ENCODE data around the gene MCU.
"Not testable (repeated sequence)": the region's sequence is repeated elsewhere in the genome, so short reads cannot be mapped to it uniquely, and the experiment has no call there.

MCU gene

DNA sequence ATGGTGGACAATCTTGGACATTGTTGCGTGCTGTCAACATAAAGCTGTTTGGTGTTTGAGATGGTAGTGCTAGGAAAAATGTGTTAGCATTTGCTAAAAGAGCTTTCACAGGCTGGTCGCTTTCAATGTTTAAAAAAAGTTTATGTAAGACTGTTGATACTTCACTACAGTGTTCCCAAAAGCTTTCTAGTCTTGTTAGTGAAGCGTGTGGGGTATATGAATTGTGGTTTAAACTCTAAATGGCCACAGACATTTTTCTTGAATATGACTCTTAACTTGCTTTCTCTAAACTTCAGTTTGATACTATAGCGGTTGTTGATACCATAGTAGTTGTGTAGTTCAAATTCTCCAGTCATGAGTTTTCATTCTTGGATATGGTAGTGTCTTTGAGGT, 44.9 kb downstream of the MCU start:
- Histone ChIP-seq H3K9ac (ENCODE audit: low read depth in 1 of 2, low read length in 2 of 2) (no peak overlapping the region), H3K4me1 (ENCODE audit: control insufficient read depth in 2 of 2, insufficient read depth in 2 of 2, low read length in 2 of 2) (peaks cover 13 to 20% of the 10 kb centered on the region in 2 donors), H3K4me3 (ENCODE audit: low read length in 2 of 2) (no peak overlapping the region), H3K27me3 (ENCODE audit: control insufficient read depth in 2 of 2, insufficient read depth in 2 of 2, low read length in 2 of 2) (no peaks in the 10 kb centered on the region), H3K9me3 (ENCODE audit: control insufficient read depth in 2 of 2, low read length in 2 of 2) (no peaks in the 10 kb centered on the region), H3K27ac (ENCODE audit: low read depth in 2 of 2, low read length in 2 of 2) (peak overlapping the region; percentile 37 to 54), H3K36me3 (ENCODE audit: control insufficient read depth in 2 of 2, insufficient read depth in 2 of 2, low read length in 2 of 2) (no peaks in the 10 kb centered on the region)

DNA sequence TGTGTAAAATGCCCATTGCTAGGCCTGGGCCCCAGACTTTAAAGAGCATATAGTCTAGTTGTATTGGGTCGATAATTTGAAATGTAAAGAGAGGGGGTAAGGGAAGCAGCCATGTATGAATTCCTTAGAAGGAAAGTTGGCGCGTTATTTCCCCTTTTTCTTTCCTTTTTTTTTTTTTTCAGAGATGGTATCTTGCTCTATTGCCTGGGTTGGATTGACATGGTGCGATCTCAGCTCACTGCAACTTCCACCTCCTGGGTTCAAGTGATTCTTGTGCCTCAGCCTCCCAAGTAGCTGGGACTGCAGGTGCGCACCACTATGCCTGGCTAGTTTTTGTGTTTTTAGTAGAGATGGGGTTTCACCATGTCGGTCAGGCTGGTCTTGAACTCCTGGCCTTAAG, 45.4 kb downstream of the MCU start:
- not testable (repeated sequence) for H3K4me3 ChIP-seq (ENCODE audit: low read length in 2 of 2); H3K36me3 ChIP-seq (ENCODE audit: control insufficient read depth in 2 of 2, insufficient read depth in 2 of 2, low read length in 2 of 2); H3K9me3 ChIP-seq (ENCODE audit: control insufficient read depth in 2 of 2, low read length in 2 of 2); H3K9ac ChIP-seq (ENCODE audit: low read depth in 1 of 2, low read length in 2 of 2); H3K27me3 ChIP-seq (ENCODE audit: control insufficient read depth in 2 of 2, insufficient read depth in 2 of 2, low read length in 2 of 2)
- H3K4me1 ChIP-seq (ENCODE audit: control insufficient read depth in 2 of 2, insufficient read depth in 2 of 2, low read length in 2 of 2): peaks cover 13 to 20% of the 10 kb centered on the region in 2 donors
- H3K27ac ChIP-seq (ENCODE audit: low read depth in 2 of 2, low read length in 2 of 2): peak overlapping the region in 1 of 2 donors; percentile 54

DNA sequence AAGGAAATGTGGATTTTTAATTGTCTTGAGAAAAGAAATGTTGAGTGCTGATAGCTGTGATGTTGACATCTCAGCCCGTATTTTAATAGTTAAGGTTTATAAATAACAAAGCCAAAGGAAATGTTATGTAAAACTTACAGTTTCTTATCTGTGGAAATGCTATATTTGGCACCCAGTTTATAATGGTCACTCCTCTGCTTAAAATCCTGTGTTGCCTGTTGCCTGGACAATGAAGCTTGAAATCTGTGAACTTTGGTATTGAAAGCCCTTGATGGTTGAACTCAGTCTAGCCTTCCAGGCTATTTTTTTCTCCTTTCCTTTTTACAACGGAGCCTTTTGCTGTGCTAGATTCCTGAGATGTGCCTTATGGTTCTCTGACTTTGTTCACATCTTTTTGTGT, 46.5 kb downstream of the MCU start:
- Histone ChIP-seq H3K9me3 (ENCODE audit: control insufficient read depth in 2 of 2, low read length in 2 of 2) (no peaks in the 10 kb centered on the region), H3K36me3 (ENCODE audit: control insufficient read depth in 2 of 2, insufficient read depth in 2 of 2, low read length in 2 of 2) (no peaks in the 10 kb centered on the region), H3K4me1 (ENCODE audit: control insufficient read depth in 2 of 2, insufficient read depth in 2 of 2, low read length in 2 of 2) (peaks cover 13 to 20% of the 10 kb centered on the region in 2 donors), H3K9ac (ENCODE audit: low read depth in 1 of 2, low read length in 2 of 2) (no peak overlapping the region), H3K4me3 (ENCODE audit: low read length in 2 of 2) (no peak overlapping the region), H3K27me3 (ENCODE audit: control insufficient read depth in 2 of 2, insufficient read depth in 2 of 2, low read length in 2 of 2) (no peaks in the 10 kb centered on the region), H3K27ac (ENCODE audit: low read depth in 2 of 2, low read length in 2 of 2) (peak overlapping the region in 1 of 2 donors; percentile 26)

DNA sequence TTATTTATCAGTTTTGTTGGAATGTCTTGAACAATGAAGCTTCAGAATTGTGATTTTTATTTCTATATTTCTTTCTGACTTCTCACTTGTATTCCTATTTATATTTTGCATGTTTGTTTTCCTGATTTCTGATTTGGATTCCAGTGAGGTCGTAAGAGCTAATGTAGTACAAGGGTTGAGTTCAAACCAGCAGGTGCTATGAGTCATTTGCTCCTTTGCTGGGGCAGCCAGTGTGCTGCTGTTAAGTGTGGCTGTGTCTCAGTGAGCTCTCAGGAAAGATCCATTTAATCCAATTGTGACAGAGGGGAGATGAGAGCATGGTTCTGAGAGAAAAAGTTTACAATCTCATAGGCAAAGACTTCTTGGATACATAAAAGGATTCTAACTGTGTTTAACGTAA, 48.6 kb downstream of the MCU start:
- Histone ChIP-seq H3K4me3 (ENCODE audit: low read length in 2 of 2) (no peak overlapping the region), H3K4me1 (ENCODE audit: control insufficient read depth in 2 of 2, insufficient read depth in 2 of 2, low read length in 2 of 2) (peaks cover 13 to 20% of the 10 kb centered on the region in 2 donors), H3K9ac (ENCODE audit: low read depth in 1 of 2, low read length in 2 of 2) (no peak overlapping the region), H3K27me3 (ENCODE audit: control insufficient read depth in 2 of 2, insufficient read depth in 2 of 2, low read length in 2 of 2) (no peaks in the 10 kb centered on the region), H3K36me3 (ENCODE audit: control insufficient read depth in 2 of 2, insufficient read depth in 2 of 2, low read length in 2 of 2) (no peaks in the 10 kb centered on the region), H3K27ac (ENCODE audit: low read depth in 2 of 2, low read length in 2 of 2) (no peak overlapping the region), H3K9me3 (ENCODE audit: control insufficient read depth in 2 of 2, low read length in 2 of 2) (no peaks in the 10 kb centered on the region)

DNA sequence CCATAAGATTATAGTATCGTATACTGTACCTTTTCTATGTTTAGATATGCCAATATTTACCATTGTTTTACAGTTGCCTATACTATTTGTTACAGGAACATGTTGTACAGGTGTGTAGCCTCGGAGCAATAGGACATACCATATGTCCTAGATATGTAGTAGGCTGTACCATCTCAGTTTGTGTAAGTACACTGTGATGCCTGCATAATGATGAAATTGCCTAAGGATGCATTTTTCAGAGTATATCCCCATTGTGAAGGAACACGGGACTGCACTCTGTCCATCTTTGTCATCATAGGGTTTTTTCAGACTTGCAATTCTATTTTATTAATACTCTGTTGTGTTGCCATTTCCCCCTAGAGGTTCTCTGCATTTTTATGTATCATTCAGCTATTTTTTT, 50.1 kb downstream of the MCU start:
- H3K9me3 ChIP-seq (ENCODE audit: control insufficient read depth in 2 of 2, low read length in 2 of 2): no peaks in the 10 kb centered on the region
- H3K9ac ChIP-seq (ENCODE audit: low read depth in 1 of 2, low read length in 2 of 2): no peak overlapping the region
- H3K36me3 ChIP-seq (ENCODE audit: control insufficient read depth in 2 of 2, insufficient read depth in 2 of 2, low read length in 2 of 2): no peaks in the 10 kb centered on the region
- no peak overlapping the region for H3K27ac ChIP-seq (ENCODE audit: low read depth in 2 of 2, low read length in 2 of 2)
- H3K4me1 ChIP-seq (ENCODE audit: control insufficient read depth in 2 of 2, insufficient read depth in 2 of 2, low read length in 2 of 2): peaks cover 7 to 9% of the 10 kb centered on the region in 2 donors
- no peak overlapping the region for H3K4me3 ChIP-seq (ENCODE audit: low read length in 2 of 2)
- H3K27me3 ChIP-seq (ENCODE audit: control insufficient read depth in 2 of 2, insufficient read depth in 2 of 2, low read length in 2 of 2): no peaks in the 10 kb centered on the region

DNA sequence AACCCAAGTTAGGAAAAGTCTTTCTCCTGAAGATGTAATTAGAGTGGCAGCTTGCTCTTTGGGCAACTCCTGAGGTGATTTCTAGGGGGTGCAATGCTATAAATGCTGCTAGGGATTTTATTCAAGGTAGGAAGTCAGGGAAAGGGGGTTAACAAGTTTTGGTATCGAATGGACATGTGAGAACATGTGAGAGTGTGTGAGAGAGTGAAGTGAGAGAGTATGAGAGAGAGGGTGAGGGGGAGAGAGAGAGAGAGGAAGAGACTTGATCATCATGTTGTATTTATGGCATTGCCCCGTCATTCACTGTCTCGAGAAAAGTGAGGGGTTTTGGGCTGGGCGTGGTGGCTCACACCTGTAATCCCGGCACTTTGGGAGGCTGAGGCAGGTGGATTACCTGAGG, 50.9 kb downstream of the MCU start:
- H3K9me3 ChIP-seq (ENCODE audit: control insufficient read depth in 2 of 2, low read length in 2 of 2): no peaks in the 10 kb centered on the region
- H3K4me3 ChIP-seq (ENCODE audit: low read length in 2 of 2): no peak overlapping the region
- H3K9ac ChIP-seq (ENCODE audit: low read depth in 1 of 2, low read length in 2 of 2): no peak overlapping the region
- no peak overlapping the region for H3K27ac ChIP-seq (ENCODE audit: low read depth in 2 of 2, low read length in 2 of 2)
- no peaks in the 10 kb centered on the region for H3K36me3 ChIP-seq (ENCODE audit: control insufficient read depth in 2 of 2, insufficient read depth in 2 of 2, low read length in 2 of 2)
- H3K27me3 ChIP-seq (ENCODE audit: control insufficient read depth in 2 of 2, insufficient read depth in 2 of 2, low read length in 2 of 2): no peaks in the 10 kb centered on the region
- H3K4me1 ChIP-seq (ENCODE audit: control insufficient read depth in 2 of 2, insufficient read depth in 2 of 2, low read length in 2 of 2): peaks cover 7 to 9% of the 10 kb centered on the region in 2 donors

DNA sequence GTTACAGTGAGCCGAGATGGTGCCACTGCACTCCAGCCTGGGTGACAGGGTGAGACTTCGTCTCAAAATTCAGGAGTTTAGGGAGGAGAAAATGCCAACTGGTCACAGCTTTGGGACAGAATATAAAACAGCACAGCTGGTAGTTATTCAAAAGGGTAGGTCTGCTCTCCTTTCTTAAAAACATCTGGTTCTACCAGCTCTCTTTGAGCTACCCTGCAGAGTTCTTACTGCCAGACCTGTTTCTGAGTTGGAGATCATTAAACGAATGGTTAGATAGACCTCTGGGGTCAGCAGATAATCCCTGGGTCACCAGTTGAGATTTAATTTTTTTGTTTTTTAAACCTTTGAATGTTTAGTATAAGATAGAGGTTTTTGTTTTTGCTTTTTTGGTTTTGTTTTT, 52.6 kb downstream of the MCU start:
- no peaks in the 10 kb centered on the region for H3K4me1 ChIP-seq (ENCODE audit: control insufficient read depth in 2 of 2, insufficient read depth in 2 of 2, low read length in 2 of 2)
- H3K4me3 ChIP-seq (ENCODE audit: low read length in 2 of 2): no peak overlapping the region
- peaks cover 0 to 6% of the 10 kb centered on the region in 2 donors for H3K36me3 ChIP-seq (ENCODE audit: control insufficient read depth in 2 of 2, insufficient read depth in 2 of 2, low read length in 2 of 2)
- no peak overlapping the region for H3K27ac ChIP-seq (ENCODE audit: low read depth in 2 of 2, low read length in 2 of 2)
- H3K9me3 ChIP-seq (ENCODE audit: control insufficient read depth in 2 of 2, low read length in 2 of 2): no peaks in the 10 kb centered on the region
- no peak overlapping the region for H3K9ac ChIP-seq (ENCODE audit: low read depth in 1 of 2, low read length in 2 of 2)
- H3K27me3 ChIP-seq (ENCODE audit: control insufficient read depth in 2 of 2, insufficient read depth in 2 of 2, low read length in 2 of 2): no peaks in the 10 kb centered on the region

DNA sequence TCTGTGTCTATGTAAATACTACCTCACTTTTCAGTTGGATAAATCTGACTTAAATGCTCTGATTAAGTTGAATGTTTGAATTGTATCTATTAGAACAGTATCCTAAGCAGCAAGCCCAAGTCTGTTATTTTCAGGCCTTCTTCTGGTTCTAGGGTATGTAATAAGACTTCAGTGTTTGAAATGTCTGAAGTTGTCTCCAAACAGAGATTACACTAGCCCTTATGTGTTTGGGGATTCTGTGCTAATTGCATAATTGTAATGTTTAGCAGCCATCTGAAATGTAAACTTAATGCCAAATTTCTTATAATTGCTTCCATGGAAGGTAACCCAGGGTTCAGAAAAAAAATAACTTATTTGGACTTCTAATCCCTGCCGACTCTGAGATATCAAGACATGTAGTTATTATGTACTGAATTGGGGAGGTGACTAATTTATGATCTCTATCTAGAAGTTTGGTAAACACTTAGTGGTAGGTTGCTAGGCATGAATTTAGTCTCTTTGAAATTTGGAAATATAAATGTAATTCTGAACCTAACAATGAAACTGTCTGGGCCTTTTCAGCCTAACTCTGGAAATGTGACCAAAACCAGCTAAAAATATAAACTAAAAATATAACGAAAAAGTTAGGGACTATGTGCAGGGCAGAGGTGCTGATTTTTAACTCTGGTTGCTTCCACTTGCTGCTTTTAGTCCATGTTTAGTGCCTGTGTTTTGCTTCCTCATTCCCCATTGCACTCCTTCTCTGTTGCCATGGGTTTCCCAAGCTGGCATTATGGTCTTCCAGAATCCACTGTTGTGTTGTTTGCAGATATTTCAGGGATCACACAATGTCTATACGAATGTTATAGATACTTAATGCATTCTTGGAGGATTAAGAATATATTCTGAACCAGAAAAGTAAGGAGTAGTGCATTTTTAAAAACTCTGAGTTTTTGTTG, 54.8 kb downstream of the MCU start:
- H3K4me3 ChIP-seq (ENCODE audit: low read length in 2 of 2): no peak overlapping the region
- peaks cover 0 to 6% of the 10 kb centered on the region in 2 donors for H3K36me3 ChIP-seq (ENCODE audit: control insufficient read depth in 2 of 2, insufficient read depth in 2 of 2, low read length in 2 of 2)
- H3K27me3 ChIP-seq (ENCODE audit: control insufficient read depth in 2 of 2, insufficient read depth in 2 of 2, low read length in 2 of 2): no peaks in the 10 kb centered on the region
- H3K9me3 ChIP-seq (ENCODE audit: control insufficient read depth in 2 of 2, low read length in 2 of 2): no peaks in the 10 kb centered on the region
- no peaks in the 10 kb centered on the region for H3K4me1 ChIP-seq (ENCODE audit: control insufficient read depth in 2 of 2, insufficient read depth in 2 of 2, low read length in 2 of 2)
- no peak overlapping the region for H3K27ac ChIP-seq (ENCODE audit: low read depth in 2 of 2, low read length in 2 of 2)
- H3K9ac ChIP-seq (ENCODE audit: low read depth in 1 of 2, low read length in 2 of 2): no peak overlapping the region

DNA sequence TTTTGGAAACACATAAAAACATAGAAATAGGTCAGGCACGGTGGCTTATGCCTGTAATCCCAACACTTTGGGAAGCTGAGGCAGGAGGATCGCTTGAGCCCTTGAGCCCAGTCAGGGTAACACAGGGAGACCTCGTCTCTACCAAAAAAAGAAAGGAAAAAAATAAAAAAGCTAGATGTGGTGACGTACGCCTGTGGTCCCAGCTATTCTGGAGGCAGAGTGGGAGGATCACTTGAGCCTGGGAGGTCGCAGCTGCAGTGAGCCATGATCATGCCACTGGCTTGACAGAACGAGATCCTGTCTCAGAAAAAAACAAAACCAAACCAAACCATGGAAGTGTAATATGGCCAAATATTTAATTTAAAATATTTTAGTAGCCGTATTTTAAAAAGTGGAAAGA, 55.6 kb downstream of the MCU start:
- H3K9ac ChIP-seq (ENCODE audit: low read depth in 1 of 2, low read length in 2 of 2): no peak overlapping the region
- H3K4me3 ChIP-seq (ENCODE audit: low read length in 2 of 2): no peak overlapping the region
- H3K9me3 ChIP-seq (ENCODE audit: control insufficient read depth in 2 of 2, low read length in 2 of 2): no peaks in the 10 kb centered on the region
- H3K36me3 ChIP-seq (ENCODE audit: control insufficient read depth in 2 of 2, insufficient read depth in 2 of 2, low read length in 2 of 2): peaks cover 0 to 6% of the 10 kb centered on the region in 2 donors
- no peaks in the 10 kb centered on the region for H3K27me3 ChIP-seq (ENCODE audit: control insufficient read depth in 2 of 2, insufficient read depth in 2 of 2, low read length in 2 of 2)
- H3K4me1 ChIP-seq (ENCODE audit: control insufficient read depth in 2 of 2, insufficient read depth in 2 of 2, low read length in 2 of 2): no peaks in the 10 kb centered on the region
- H3K27ac ChIP-seq (ENCODE audit: low read depth in 2 of 2, low read length in 2 of 2): no peak overlapping the region

DNA sequence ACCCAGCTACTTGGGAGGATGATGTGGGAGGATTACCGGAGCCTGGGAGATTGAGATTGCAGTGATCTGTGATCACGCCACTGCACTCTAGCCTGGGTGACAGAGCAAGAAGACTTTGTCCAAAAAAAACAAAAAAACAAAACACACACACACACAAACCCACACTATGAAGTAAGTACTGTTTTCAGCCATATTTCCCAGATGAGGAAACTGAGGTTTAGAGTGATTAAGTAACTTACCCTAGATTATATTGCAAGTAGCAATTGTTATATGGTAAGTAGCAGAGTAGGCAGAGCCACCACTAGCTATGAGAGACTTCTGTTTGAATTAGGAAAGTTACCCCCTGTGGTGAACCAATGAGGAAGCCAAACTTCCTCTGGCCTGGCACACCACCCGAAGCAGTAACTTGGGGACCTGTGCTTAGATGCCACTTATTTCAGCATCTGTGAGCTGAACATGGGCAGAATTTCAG, 61.9 kb downstream of the MCU start:
- H3K4me1 ChIP-seq (ENCODE audit: control insufficient read depth in 2 of 2, insufficient read depth in 2 of 2, low read length in 2 of 2): no peaks in the 10 kb centered on the region
- H3K36me3 ChIP-seq (ENCODE audit: control insufficient read depth in 2 of 2, insufficient read depth in 2 of 2, low read length in 2 of 2): peaks cover 2 to 4% of the 10 kb centered on the region in 2 donors
- H3K27me3 ChIP-seq (ENCODE audit: control insufficient read depth in 2 of 2, insufficient read depth in 2 of 2, low read length in 2 of 2): no peaks in the 10 kb centered on the region
- H3K9ac ChIP-seq (ENCODE audit: low read depth in 1 of 2, low read length in 2 of 2): no peak overlapping the region
- H3K4me3 ChIP-seq (ENCODE audit: low read length in 2 of 2): no peak overlapping the region
- no peak overlapping the region for H3K27ac ChIP-seq (ENCODE audit: low read depth in 2 of 2, low read length in 2 of 2)
- no peaks in the 10 kb centered on the region for H3K9me3 ChIP-seq (ENCODE audit: control insufficient read depth in 2 of 2, low read length in 2 of 2)
